ENCODE measurements around the gene PHPT1.

The PHPT1 gene

GRCh38 chr9:136849960-136850865 is 1.0 kb downstream of the PHPT1 start:
- DNase-seq: no peak

DNA sequence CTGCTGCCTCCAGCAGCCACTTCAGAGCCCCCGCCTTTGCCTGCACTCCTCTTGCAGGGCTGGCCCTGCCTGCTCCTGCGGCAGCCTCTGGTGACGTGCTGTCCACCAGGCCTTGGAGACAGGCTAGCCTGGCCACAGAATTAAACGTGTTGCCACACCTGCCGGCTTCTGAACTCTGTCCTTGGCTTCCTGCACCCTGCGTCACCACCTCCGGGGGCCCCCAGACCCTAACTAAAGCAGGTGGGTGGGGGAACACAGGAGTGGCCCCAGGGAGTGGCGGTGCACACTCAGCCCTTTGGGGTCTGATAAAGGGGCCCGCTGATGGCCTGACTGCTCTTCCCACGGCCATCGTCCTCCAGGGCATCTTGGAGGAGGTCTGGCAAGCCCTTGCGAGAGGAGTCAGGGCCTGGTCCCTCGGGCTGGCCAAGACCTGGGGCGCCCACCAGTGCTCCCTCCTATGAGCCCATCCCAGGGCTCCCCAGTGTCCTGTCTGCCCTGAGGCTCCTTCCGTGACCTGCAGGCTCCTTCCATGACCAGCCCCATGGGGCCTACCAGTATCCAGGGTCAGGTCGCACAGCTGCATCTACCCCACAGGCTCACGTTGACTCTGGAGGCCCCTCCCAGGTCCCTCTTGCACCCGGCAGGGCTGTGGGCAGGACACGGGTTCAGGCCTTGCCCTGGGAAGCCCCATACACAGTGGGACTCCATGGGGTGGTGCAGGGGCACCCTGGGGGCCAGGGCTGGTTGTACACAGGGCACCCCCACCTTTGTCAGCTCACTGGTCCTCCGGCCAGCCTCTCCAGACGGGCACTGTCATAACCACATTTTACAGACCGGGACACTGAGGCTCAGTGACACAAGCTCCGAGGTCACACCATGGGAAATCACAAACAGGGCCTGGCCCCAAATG is 1.9 kb downstream of the PHPT1 start:
- DNase-seq: no peak

GRCh38 chr9:136851941-136852663 is 2.9 kb downstream of the PHPT1 start, which contains the start of gene MAMDC4:
Gene MAMDC4, plus strand, starts transcription at chr9:136852346. Its CDS starts 71 bp downstream, at chr9:136852417.
- no peak for DNase-seq

DNA sequence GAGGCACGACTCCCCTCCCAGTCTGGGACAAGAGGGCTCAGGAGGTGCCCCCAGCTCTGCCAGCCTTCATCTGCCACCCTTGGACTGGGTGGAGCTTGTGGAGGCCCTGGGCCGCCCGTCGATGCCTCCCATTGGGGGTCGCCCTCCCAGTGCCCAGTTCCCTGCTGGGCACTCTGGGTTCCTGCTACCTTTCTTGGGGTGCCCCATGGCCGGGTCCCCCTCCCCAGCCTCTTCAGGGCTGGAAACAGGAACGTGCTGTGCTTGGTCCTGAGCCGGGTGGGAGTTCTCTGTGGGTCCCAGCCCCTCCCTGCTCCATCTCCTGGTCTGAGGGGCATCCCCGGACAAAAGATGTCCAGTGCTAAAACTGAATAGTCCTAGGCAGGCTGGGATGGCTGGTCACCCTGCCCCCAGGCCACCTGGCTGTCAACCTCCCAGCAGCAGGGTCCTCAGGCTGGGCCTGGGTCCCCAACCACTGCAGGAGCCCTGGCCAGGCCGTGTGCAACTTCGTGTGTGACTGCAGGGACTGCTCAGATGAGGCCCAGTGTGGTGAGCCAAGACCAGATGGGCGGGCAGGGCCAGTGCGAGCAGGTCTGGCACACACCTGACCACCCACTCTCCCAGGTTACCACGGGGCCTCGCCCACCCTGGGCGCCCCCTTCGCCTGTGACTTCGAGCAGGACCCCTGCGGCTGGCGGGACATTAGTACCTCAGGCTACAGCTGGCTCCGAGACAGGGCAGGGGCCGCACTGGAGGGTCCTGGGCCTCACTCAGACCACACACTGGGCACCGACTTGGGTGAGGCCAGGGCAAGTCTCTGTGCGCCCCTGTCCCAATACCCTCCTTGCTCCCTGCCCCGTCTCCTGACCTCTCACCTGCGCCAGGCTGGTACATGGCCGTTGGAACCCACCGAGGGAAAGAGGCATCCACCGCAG is 3.7 kb downstream of the PHPT1 start:
- DNase-seq: no peak

GRCh38 chr9:136853596-136854112 is 4.4 kb downstream of the PHPT1 start:
- no peak for DNase-seq

- no peak for DNase-seq
These were observed 5.1 kb downstream of the PHPT1 start for GRCh38 chr9:136854113-136854841.

DNA sequence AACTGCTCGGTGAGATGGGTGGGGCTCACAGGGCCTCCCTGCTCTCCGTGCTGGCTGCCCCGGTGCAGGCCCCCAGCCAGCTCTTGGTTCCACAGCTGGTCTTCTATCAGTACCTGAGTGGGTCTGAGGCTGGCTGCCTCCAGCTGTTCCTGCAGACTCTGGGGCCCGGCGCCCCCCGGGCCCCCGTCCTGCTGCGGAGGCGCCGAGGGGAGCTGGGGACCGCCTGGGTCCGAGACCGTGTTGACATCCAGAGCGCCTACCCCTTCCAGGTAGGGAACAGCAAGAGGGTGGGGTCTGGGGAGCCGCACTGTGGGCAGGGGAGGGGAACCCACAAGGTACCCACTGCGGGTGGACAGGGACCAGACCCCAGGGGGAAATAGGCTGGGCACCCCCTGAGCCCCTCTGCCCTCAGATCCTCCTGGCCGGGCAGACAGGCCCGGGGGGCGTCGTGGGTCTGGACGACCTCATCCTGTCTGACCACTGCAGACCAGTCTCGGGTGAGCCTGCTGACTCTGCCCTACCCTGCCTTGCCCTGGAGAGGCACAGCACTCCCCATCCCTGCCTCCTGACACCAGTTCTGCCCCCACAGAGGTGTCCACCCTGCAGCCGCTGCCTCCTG is 5.7 kb downstream of the PHPT1 start:
- DNase-seq: no peak

DNA sequence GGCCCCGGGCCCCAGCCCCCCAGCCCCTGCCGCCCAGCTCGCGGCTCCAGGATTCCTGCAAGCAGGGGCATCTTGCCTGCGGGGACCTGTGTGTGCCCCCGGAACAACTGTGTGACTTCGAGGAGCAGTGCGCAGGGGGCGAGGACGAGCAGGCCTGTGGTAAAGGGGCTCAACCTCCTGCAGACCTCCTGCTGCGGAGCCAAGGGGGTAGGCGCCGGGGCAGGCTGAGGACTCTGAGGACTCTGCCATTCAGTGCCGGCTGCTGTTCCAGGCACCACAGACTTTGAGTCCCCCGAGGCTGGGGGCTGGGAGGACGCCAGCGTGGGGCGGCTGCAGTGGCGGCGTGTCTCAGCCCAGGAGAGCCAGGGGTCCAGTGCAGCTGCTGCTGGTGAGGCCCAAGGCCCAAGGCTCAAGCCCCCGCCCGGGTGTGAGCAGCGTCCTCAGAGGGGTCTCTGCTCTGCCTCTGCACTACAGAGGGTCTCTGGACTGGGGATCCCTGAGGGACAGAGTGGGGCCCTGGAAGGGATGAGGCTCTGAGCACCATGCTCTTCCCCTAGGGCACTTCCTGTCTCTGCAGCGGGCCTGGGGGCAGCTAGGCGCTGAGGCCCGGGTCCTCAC is 6.4 kb downstream of the PHPT1 start:
- no peak for DNase-seq

DNA sequence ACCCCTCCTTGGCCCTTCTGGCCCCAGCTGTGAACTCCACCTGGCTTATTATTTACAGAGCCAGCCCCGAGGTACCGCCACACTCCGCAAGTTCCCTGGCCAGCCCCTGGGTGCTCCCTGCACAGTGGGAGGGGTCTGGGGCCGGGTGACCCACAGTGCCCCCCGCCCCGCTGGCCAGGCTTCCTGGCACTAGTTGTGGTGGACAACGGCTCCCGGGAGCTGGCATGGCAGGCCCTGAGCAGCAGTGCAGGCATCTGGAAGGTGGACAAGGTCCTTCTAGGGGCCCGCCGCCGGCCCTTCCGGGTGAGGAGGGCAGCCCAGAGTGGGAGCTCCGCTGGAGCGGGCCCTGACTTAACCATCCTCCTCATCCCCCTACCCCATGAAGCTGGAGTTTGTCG is 6.9 kb downstream of the PHPT1 start:
- DNase-seq: no peak

GRCh38 chr9:136856541-136857141 is 7.4 kb downstream of the PHPT1 start:
- DNase-seq: no peak

DNA sequence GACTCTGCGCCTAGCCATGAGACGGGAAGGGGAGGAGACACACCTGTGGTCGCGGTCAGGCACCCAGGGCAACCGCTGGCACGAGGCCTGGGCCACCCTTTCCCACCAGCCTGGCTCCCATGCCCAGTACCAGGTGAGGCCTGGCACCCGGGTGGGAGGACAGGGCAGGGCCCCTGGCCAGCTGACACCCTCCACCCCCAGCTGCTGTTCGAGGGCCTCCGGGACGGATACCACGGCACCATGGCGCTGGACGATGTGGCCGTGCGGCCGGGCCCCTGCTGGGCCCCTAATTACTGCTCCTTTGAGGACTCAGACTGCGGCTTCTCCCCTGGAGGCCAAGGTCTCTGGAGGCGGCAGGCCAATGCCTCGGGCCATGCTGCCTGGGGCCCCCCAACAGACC is 8.0 kb downstream of the PHPT1 start:
- no peak for DNase-seq

DNA sequence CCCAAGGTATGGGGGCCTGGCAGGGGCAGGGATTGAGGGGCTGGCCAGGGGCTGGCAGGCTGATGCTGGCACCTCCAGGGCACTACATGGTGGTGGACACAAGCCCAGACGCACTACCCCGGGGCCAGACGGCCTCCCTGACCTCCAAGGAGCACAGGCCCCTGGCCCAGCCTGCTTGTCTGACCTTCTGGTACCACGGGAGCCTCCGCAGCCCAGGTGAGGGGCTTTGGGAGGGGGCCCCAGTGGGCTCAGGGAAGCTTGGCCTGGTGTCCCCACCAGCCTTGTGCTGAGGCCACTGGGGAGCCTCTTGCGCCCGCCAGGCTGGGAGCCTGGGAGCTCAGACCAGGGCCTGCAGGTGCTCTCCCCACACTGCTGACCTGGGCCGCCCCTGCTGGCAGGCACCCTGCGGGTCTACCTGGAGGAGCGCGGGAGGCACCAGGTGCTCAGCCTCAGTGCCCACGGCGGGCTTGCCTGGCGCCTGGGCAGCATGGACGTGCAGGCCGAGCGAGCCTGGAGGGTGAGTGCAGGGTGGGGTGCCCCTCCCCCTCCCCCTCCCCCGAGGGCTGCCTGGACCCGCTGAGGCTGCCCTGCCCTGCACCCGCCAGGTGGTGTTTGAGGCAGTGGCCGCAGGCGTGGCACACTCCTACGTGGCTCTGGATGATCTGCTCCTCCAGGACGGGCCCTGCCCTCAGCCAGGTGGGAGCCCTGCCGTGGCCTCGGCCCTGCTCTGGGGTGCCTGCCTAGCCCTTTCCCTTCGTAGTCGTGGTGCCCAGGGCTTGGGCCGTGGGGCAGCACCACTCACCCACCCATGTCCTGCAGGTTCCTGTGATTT is 8.6 kb downstream of the PHPT1 start:
- DNase-seq: no peak

DNA sequence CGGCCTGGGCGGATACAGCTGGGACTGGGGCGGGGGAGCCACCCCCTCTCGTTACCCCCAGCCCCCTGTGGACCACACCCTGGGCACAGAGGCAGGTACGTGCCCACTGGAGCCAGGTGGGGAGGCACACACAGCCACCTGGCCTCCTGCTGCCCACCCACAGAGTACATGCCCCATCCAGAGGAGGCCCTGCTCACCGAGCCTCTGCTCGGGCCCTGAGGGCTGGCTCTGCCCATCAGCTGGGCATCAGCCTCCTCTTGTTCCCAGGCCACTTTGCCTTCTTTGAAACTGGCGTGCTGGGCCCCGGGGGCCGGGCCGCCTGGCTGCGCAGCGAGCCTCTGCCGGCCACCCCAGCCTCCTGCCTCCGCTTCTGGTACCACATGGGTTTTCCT is 9.2 kb downstream of the PHPT1 start:
- no peak for DNase-seq

- DNase-seq: no peak
These were observed 9.9 kb downstream of the PHPT1 start for GRCh38 chr9:136858844-136859757.

DNA sequence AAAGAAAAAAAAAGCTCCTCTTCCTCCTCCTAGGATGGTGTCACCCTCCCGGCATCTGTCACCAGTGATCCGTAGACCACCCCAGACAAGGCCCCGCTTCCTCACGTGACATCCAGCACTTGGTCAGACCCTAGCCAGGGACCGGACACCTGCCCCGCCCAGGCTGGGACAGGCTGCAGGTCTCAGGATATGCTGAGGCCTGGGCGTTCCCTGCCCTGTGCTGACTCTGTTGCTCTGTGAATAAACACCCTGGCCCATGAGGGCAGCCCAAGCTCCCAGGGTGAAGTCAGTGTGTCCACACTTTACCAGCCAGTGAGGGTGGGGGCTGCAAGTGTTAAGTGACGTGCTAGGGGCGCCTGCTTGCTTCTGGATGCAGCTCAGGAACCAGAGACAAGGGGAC is 11.3 kb downstream of the PHPT1 start:
- DNase-seq: no peak

DNA sequence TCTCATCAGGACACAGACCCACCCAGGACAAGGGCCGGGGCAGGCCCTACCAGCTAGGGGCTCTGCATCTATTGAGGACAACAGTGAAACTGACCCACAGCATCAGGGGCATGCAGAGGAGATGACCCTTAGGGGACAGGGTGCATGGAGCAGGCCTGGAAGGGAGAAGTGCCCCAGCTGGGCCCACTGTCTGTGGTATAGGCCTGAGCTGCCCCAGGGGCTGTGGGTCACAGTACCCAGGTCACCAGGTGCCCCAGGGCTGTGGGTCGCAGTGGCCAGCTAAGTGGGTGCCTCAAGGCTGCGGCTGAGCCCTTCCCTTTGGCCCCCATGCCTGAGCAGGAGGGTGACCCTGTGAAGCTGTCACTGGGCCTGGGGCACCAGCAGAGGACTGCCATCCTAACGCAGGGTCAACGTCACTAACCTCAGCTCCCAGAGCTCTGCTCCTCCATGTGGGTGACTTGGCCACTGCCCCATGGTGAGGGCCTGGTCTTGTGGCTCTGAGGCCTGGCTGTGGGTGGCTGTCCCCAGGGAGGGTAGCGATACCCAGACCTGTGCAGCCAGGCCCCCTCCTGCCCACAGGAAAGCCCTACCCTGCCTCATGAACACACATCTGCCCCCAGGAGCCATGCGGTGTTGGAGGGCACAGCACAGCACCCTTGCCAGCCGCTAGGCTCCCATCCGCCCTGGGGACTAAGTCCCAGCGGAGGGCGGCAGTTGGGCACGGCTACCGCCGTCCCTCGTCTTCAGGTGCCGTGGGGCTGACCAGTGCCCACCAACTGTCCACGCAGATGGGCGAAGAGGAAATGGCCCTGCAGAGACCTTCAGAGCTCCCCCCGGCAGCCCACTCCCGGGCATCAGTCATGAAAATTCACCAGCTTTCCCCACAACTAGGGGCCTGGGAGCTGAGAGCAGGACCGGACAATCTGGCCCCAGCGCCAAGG is 12.0 kb downstream of the PHPT1 start:
- no peak for DNase-seq

Data from T1000 (cell line).